Suprapubic skin (tissue), 3 donors: Measurements from ENCODE around the gene GAL3ST2.

Experiments used
- POLR2A ChIP-seq, 2 donors: fragments of 450-650 bp; IDR thresholded peaks; one replicate each; pipeline ENCODE4 v1.6.1; 2017; ENCODE audit warnings: antibody characterized with exemption in 2 of 2, mild to moderate bottlenecking in 2 of 2, moderate library complexity in 2 of 2
- TF ChIP-seq, protein P1 (sequence below), 2 donors: fragments of 200-600 bp in 1 of 2; fragments of 450-650 bp in 1 of 2; sonication (generic) in 1 of 2; IDR thresholded peaks; one replicate each; pipeline ENCODE4 v1.5.1; 2016 to 2019; ENCODE audit warnings: antibody characterized with exemption in 2 of 2, mild to moderate bottlenecking in 1 of 2, moderate library complexity in 1 of 2

DNA sequence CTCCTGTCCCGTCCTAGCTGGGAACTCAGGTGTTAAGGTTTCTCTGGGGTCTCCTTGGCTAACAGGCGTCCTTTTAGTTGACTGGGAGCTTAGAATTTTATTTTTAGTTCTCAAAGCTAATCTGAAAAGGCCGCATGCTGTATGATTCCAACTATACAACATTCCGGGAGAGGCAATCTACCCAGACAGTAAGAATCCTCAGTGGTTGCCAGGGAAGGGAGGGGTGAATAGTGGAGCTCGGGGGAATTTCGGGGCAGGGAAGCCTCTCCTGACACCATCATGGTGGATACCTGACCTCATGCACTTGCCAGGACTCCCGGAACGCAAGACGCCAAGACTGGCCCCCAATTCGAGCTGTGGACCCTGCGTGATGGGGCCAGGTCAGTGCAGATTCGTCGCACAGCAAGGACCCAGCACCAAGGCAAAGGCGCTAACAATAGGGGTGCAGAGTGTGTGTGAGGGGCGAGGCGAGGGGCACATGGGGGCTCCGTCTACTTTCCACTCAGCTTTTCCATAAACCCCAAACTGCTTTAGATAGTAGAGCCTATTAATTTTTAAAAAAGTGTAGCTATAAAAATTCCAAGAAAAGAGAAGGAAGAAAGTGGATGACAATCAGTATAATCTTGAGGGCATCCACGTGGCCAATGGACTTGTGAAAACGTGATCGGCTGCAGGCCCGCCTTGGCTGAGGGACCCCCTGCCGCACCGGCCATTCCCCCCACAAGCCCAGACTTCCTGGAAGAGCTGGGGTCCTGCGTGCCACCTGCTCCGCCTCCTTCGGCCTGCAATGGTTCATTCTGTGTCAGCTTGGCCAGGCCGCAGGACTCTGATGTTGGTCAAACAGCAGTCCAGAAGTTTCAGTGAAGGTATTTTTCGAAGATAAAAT, 64.8 kb downstream of the GAL3ST2 start:
- TF ChIP-seq, protein P1, sequence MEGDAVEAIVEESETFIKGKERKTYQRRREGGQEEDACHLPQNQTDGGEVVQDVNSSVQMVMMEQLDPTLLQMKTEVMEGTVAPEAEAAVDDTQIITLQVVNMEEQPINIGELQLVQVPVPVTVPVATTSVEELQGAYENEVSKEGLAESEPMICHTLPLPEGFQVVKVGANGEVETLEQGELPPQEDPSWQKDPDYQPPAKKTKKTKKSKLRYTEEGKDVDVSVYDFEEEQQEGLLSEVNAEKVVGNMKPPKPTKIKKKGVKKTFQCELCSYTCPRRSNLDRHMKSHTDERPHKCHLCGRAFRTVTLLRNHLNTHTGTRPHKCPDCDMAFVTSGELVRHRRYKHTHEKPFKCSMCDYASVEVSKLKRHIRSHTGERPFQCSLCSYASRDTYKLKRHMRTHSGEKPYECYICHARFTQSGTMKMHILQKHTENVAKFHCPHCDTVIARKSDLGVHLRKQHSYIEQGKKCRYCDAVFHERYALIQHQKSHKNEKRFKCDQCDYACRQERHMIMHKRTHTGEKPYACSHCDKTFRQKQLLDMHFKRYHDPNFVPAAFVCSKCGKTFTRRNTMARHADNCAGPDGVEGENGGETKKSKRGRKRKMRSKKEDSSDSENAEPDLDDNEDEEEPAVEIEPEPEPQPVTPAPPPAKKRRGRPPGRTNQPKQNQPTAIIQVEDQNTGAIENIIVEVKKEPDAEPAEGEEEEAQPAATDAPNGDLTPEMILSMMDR (IDR thresholded peaks at IDR 0.05) = no peak
- no peak for TF ChIP-seq POLR2A (IDR thresholded peaks at IDR 0.05)
